Lower leg skin (tissue), 3 donors: ENCODE data around the gene NCKAP5.

Experiments used
- POLR2A ChIP-seq, 2 donors: fragments of 450-650 bp; IDR thresholded peaks; one replicate each; pipeline ENCODE4 v1.6.1; 2016 to 2017; ENCODE audit warnings: antibody characterized with exemption in 2 of 2, mild to moderate bottlenecking in 1 of 2, moderate library complexity in 1 of 2
- TF ChIP-seq, protein P1 (sequence below), 3 donors: fragments of 450-650 bp; IDR thresholded peaks; one replicate each; pipeline ENCODE4 v1.5.1; 2016; ENCODE audit warnings: antibody characterized with exemption in 3 of 3, mild to moderate bottlenecking in 3 of 3, moderate library complexity in 2 of 3

- TF ChIP-seq, protein P1, sequence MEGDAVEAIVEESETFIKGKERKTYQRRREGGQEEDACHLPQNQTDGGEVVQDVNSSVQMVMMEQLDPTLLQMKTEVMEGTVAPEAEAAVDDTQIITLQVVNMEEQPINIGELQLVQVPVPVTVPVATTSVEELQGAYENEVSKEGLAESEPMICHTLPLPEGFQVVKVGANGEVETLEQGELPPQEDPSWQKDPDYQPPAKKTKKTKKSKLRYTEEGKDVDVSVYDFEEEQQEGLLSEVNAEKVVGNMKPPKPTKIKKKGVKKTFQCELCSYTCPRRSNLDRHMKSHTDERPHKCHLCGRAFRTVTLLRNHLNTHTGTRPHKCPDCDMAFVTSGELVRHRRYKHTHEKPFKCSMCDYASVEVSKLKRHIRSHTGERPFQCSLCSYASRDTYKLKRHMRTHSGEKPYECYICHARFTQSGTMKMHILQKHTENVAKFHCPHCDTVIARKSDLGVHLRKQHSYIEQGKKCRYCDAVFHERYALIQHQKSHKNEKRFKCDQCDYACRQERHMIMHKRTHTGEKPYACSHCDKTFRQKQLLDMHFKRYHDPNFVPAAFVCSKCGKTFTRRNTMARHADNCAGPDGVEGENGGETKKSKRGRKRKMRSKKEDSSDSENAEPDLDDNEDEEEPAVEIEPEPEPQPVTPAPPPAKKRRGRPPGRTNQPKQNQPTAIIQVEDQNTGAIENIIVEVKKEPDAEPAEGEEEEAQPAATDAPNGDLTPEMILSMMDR (IDR thresholded peaks at IDR 0.05) = no peak
- TF ChIP-seq POLR2A (IDR thresholded peaks at IDR 0.05) = no peak
Measured at GRCh38 chr2:133240491-133241223, 327.6 kb downstream of the NCKAP5 start.
